Choroid plexus epithelial cell (primary cell): ENCODE results near the gene MEIOSIN.

Source experiments
- DNase-seq: peaks from one replicate; pipeline ENCODE4 v3.0.0-alpha.2; 2010; ENCODE audit warnings: low read depth
- H3K4me3 ChIP-seq: 2 replicates; pipeline ENCODE4 v1.5.1; 2011; ENCODE audit warnings: low read depth, mild to moderate bottlenecking, control low read depth, low read length, moderate library complexity
- CTCF ChIP-seq: conservative IDR thresholded peaks from 2 replicates; pipeline ENCODE4 v1.5.1; 2011; ENCODE audit warnings: low read depth, mild to moderate bottlenecking, control low read depth, inconsistent platforms, low read length, moderate library complexity

Gene MEIOSIN

GRCh38 chr19:45770192-45771101 lies 37.2 kb downstream of the MEIOSIN start:
- peak; percentile 69 for TF ChIP-seq CTCF
- peak overlapping the region; percentile 71 for H3K4me3 ChIP-seq
- peak; percentile 99 for DNase-seq

GRCh38 chr19:45771311-45771933 lies 38.2 kb downstream of the MEIOSIN start:
- H3K4me3 ChIP-seq = no peak overlapping the region
- no peak for TF ChIP-seq CTCF

GRCh38 chr19:45772130-45772840 lies 39.0 kb downstream of the MEIOSIN start:
- no peak overlapping the region for H3K4me3 ChIP-seq
- TF ChIP-seq CTCF = no peak
- DNase-seq = no peak

More at GRCh38 chr19:45771311-45771933, 38.2 kb downstream of the MEIOSIN start:
- DNase-seq = no peak

GRCh38 chr19:45772912-45773311 lies 39.7 kb downstream of the MEIOSIN start:
- TF ChIP-seq CTCF = no peak
- H3K4me3 ChIP-seq = no peak overlapping the region
- DNase-seq = no peak

GRCh38 chr19:45773384-45773783 lies 40.1 kb downstream of the MEIOSIN start:
- H3K4me3 ChIP-seq = no peak overlapping the region
- no peak for DNase-seq
- TF ChIP-seq CTCF = no peak

- no peak for TF ChIP-seq CTCF
- no peak overlapping the region for H3K4me3 ChIP-seq
- no peak for DNase-seq
Observed at GRCh38 chr19:45774765-45775164, 41.5 kb downstream of the MEIOSIN start.
